H1 (cell line): ENCODE data around the gene SLC24A3. TPM values are rescaled to one million over a fixed set of nuclear protein-coding genes. Genes with fewer than 3 reads are reported as not detected.

Experiments
- EZH2 ChIP-seq: fragments of 200-600 bp; sonication (generic); IDR thresholded peaks from 2 replicates; pipeline ENCODE4 v1.7.1; 2012; ENCODE audit warnings: low read depth, mild to moderate bottlenecking, moderate library complexity, low read length, inconsistent platforms; ENCODE audit not compliant: severe bottlenecking
- GTF2F1 ChIP-seq: IDR thresholded peaks from 2 replicates; pipeline ENCODE4 v1.6.1; 2012; ENCODE audit warnings: low read depth, low read length, improper control_type of control experiment, borderline replicate concordance
- JUN ChIP-seq: IDR thresholded peaks from 2 replicates; pipeline ENCODE4 v1.6.1; 2011; ENCODE audit warnings: low read depth, mild to moderate bottlenecking, improper control_type of control experiment, low read length
- SIN3A ChIP-seq, 2 experiments: IDR thresholded peaks in 1 of 2; conservative IDR thresholded peaks in 1 of 2; 2 replicates each; pipeline ENCODE4 v1.6.1; 2011 to 2012; ENCODE audit warnings: low read length in 2 of 2, improper control_type of control experiment in 1 of 2, low read depth in 1 of 2, mild to moderate bottlenecking in 1 of 2
- SP1 ChIP-seq: IDR thresholded peaks from 2 replicates; pipeline ENCODE4 v1.6.1; 2011; ENCODE audit warnings: low read depth, low read length
- polyA plus RNA-seq, 7 experiments: library from polyadenylated mRNA; depleted of rRNA in 3 of 7; stranded (reverse) in 5 of 7; unstranded in 2 of 7; fragments of >200 nt in 5 of 7; fragments of 200-250 nt in 2 of 7; gene quantifications; 1 replicate in 5 of 7; 2 replicates in 1 of 7; 4 replicates in 1 of 7; pipeline versions ENCODE4 v1.2.1 to v1.2.3, GENCODE V29; 2011 to 2013; ENCODE audit warnings: missing spikeins in 2 of 7, mixed read lengths in 2 of 7
- total RNA-seq: library from RNA; stranded (reverse); fragmentation: NEBNext Ultra II Directional; extraction: Animal tissue kit (Norgen Biotek cat#: 25700); gene quantifications from 2 replicates; pipeline ENCODE4 v1.2.1, GENCODE V29; 2021
- TF ChIP-seq, protein P1 (sequence below): fragments of 300-600 bp; sonication (generic); IDR thresholded peaks from 2 replicates; pipeline ENCODE4 v1.7.1; 2012; ENCODE audit warnings: low read length, moderate library complexity, mild to moderate bottlenecking, inconsistent platforms; ENCODE audit not compliant: insufficient replicate concordance
- TF ChIP-seq, protein P2 (sequence below): IDR thresholded peaks from 2 replicates; pipeline ENCODE4 v1.6.1; 2011; ENCODE audit warnings: low read depth, mild to moderate bottlenecking, low read length; ENCODE audit not compliant: insufficient read depth

SLC24A3 gene
- total and polyA plus RNA-seq, 2 of the 8 experiments (the other 6 are each of a cell fraction or from before 2014, with no cell fraction given) = 4.5 to 6.3 TPM

DNA sequence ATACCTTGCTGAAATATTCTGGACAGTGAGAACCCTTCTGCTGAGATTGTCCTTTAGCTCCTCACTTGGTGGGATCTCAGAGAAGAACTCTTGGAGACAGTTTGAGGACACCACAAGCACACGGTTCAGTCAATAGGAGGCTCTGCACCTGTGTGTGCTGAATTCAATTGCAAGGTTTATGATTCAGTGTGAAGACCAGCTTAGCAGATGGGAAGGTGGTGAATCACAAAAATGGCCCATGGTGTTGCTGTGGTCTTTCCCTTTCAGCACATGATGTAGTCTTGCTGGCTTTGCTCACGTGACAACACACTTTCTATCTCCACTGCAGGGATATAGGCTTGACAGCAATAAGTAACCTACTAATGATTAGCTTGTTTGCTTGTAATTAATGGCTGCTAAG is 270.3 kb downstream of the SLC24A3 start (continued):
- TF ChIP-seq, protein P1, sequence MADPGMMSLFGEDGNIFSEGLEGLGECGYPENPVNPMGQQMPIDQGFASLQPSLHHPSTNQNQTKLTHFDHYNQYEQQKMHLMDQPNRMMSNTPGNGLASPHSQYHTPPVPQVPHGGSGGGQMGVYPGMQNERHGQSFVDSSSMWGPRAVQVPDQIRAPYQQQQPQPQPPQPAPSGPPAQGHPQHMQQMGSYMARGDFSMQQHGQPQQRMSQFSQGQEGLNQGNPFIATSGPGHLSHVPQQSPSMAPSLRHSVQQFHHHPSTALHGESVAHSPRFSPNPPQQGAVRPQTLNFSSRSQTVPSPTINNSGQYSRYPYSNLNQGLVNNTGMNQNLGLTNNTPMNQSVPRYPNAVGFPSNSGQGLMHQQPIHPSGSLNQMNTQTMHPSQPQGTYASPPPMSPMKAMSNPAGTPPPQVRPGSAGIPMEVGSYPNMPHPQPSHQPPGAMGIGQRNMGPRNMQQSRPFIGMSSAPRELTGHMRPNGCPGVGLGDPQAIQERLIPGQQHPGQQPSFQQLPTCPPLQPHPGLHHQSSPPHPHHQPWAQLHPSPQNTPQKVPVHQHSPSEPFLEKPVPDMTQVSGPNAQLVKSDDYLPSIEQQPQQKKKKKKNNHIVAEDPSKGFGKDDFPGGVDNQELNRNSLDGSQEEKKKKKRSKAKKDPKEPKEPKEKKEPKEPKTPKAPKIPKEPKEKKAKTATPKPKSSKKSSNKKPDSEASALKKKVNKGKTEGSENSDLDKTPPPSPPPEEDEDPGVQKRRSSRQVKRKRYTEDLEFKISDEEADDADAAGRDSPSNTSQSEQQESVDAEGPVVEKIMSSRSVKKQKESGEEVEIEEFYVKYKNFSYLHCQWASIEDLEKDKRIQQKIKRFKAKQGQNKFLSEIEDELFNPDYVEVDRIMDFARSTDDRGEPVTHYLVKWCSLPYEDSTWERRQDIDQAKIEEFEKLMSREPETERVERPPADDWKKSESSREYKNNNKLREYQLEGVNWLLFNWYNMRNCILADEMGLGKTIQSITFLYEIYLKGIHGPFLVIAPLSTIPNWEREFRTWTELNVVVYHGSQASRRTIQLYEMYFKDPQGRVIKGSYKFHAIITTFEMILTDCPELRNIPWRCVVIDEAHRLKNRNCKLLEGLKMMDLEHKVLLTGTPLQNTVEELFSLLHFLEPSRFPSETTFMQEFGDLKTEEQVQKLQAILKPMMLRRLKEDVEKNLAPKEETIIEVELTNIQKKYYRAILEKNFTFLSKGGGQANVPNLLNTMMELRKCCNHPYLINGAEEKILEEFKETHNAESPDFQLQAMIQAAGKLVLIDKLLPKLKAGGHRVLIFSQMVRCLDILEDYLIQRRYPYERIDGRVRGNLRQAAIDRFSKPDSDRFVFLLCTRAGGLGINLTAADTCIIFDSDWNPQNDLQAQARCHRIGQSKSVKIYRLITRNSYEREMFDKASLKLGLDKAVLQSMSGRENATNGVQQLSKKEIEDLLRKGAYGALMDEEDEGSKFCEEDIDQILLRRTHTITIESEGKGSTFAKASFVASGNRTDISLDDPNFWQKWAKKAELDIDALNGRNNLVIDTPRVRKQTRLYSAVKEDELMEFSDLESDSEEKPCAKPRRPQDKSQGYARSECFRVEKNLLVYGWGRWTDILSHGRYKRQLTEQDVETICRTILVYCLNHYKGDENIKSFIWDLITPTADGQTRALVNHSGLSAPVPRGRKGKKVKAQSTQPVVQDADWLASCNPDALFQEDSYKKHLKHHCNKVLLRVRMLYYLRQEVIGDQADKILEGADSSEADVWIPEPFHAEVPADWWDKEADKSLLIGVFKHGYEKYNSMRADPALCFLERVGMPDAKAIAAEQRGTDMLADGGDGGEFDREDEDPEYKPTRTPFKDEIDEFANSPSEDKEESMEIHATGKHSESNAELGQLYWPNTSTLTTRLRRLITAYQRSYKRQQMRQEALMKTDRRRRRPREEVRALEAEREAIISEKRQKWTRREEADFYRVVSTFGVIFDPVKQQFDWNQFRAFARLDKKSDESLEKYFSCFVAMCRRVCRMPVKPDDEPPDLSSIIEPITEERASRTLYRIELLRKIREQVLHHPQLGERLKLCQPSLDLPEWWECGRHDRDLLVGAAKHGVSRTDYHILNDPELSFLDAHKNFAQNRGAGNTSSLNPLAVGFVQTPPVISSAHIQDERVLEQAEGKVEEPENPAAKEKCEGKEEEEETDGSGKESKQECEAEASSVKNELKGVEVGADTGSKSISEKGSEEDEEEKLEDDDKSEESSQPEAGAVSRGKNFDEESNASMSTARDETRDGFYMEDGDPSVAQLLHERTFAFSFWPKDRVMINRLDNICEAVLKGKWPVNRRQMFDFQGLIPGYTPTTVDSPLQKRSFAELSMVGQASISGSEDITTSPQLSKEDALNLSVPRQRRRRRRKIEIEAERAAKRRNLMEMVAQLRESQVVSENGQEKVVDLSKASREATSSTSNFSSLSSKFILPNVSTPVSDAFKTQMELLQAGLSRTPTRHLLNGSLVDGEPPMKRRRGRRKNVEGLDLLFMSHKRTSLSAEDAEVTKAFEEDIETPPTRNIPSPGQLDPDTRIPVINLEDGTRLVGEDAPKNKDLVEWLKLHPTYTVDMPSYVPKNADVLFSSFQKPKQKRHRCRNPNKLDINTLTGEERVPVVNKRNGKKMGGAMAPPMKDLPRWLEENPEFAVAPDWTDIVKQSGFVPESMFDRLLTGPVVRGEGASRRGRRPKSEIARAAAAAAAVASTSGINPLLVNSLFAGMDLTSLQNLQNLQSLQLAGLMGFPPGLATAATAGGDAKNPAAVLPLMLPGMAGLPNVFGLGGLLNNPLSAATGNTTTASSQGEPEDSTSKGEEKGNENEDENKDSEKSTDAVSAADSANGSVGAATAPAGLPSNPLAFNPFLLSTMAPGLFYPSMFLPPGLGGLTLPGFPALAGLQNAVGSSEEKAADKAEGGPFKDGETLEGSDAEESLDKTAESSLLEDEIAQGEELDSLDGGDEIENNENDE = no peak
- TF ChIP-seq SIN3A (conservative IDR thresholded peaks at IDR 0.05 in 1 of 2, IDR thresholded peaks at IDR 0.05 in 1 of 2; ENCODE audit: low read depth in 1 of 2, low read length in 2 of 2) (no peak), JUN (no peak), GTF2F1 (no peak), SP1 (no peak), EZH2 (no peak)
- TF ChIP-seq, protein P2, sequence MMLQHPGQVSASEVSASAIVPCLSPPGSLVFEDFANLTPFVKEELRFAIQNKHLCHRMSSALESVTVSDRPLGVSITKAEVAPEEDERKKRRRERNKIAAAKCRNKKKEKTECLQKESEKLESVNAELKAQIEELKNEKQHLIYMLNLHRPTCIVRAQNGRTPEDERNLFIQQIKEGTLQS = no peak
